SK-N-SH treated with all-trans-retinoic acid at 6 μM for 48 hours (cell line): ENCODE measurements around the gene SORCS3.

ENCODE experiments used
- ARNTL ChIP-seq: fragments of 450-650 bp; formaldehyde crosslinking; IDR thresholded peaks from 2 replicates; pipeline ENCODE4 v1.5.0; 2020; ENCODE audit warnings: low read depth, mild to moderate bottlenecking, moderate library complexity, borderline replicate concordance
- BACH2 ChIP-seq: fragments of 250-450 bp; sonication (Bioruptor Pico); IDR thresholded peaks from 2 replicates; pipeline ENCODE4 v1.9.0; 2021; ENCODE audit warnings: mild to moderate bottlenecking, borderline replicate concordance
- CREB5 ChIP-seq: fragments of 250-450 bp; sonication (Bioruptor Pico); IDR thresholded peaks from 2 replicates; pipeline ENCODE4 v1.5.1; 2020; ENCODE audit warnings: low read depth, mild to moderate bottlenecking, moderate library complexity
- CSRNP3 ChIP-seq: fragments of 250-450 bp; sonication (Bioruptor Pico); IDR thresholded peaks from 2 replicates; pipeline ENCODE4 v1.5.1; 2021; ENCODE audit warnings: mild to moderate bottlenecking, moderate library complexity
- ESRRG ChIP-seq: fragments of 250-450 bp; sonication (Bioruptor Pico); IDR thresholded peaks from 2 replicates; pipeline ENCODE4 v1.6.1; 2021; ENCODE audit warnings: mild to moderate bottlenecking
- ISL1 ChIP-seq: fragments of 250-450 bp; sonication (Bioruptor Pico); IDR thresholded peaks from 2 replicates; pipeline ENCODE4 v2.1.2; 2022; ENCODE audit warnings: mild to moderate bottlenecking, moderate library complexity
- OSR1 ChIP-seq: fragments of 250-450 bp; sonication (Bioruptor Pico); IDR thresholded peaks from 2 replicates; pipeline ENCODE4 v1.8.0; 2022; ENCODE audit warnings: moderate library complexity, mild to moderate bottlenecking, inconsistent platforms
- PATZ1 ChIP-seq: fragments of 250-450 bp; sonication (Bioruptor Pico); IDR thresholded peaks from 2 replicates; pipeline ENCODE4 v1.8.0; 2020; ENCODE audit warnings: mild to moderate bottlenecking, moderate library complexity, borderline replicate concordance
- RARB ChIP-seq: fragments of 250-450 bp; sonication (Bioruptor Pico); IDR thresholded peaks from 2 replicates; pipeline ENCODE4 v1.8.0; 2021; ENCODE audit warnings: mild to moderate bottlenecking, moderate library complexity
- SNAI2 ChIP-seq: fragments of 250-450 bp; sonication (Bioruptor Pico); IDR thresholded peaks from 2 replicates; pipeline ENCODE4 v1.5.0; 2020; ENCODE audit warnings: mild to moderate bottlenecking, moderate library complexity
- ZC3H10 ChIP-seq: fragments of 250-450 bp; sonication (Bioruptor Pico); IDR thresholded peaks from 2 replicates; pipeline ENCODE4 v1.5.1; 2021; ENCODE audit warnings: mild to moderate bottlenecking, moderate library complexity
- ZFP30 ChIP-seq: fragments of 450-650 bp; formaldehyde crosslinking; IDR thresholded peaks from 2 replicates; pipeline ENCODE4 v1.5.0; 2022; ENCODE audit warnings: mild to moderate bottlenecking, moderate library complexity
- ZNF565 ChIP-seq: fragments of 450-650 bp; formaldehyde crosslinking; conservative IDR thresholded peaks from 2 replicates; pipeline ENCODE4 v1.5.0; 2020; ENCODE audit warnings: low read depth, mild to moderate bottlenecking, moderate library complexity

GRCh38 chr10:104904753-104905323 is 263.7 kb downstream of the SORCS3 start:
- TF ChIP-seq PATZ1 (CRISPR knock-in tag) (no peak), CSRNP3 (CRISPR knock-in tag) (no peak), ESRRG (CRISPR knock-in tag) (no peak), BACH2 (no peak), ISL1 (CRISPR knock-in tag) (no peak), ARNTL (CRISPR knock-in tag) (no peak), RARB (CRISPR knock-in tag) (no peak), ZFP30 (CRISPR knock-in tag) (no peak), ZC3H10 (CRISPR knock-in tag) (no peak), SNAI2 (CRISPR knock-in tag) (no peak), ZNF565 (no peak), CREB5 (CRISPR knock-in tag) (no peak), OSR1 (CRISPR knock-in tag) (no peak)
